Upper lobe of left lung (tissue), 4 donors: ENCODE measurements around the gene SNCAIP.

ENCODE experiments used
- CTCF ChIP-seq, 6 experiments: fragments of 450-650 bp in 4 of 6; fragments of 200-600 bp in 2 of 6; sonication (generic) in 2 of 6; IDR thresholded peaks; one replicate each; pipeline ENCODE4 v1.5.1; 2016 to 2019; ENCODE audit warnings: antibody characterized with exemption in 6 of 6
- POLR2AphosphoS5 ChIP-seq, 2 donors: sonication (generic); formaldehyde crosslinking; IDR thresholded peaks; one replicate each; pipeline ENCODE4 v1.5.1; 2017; ENCODE audit warnings: antibody characterized with exemption in 2 of 2

- TF ChIP-seq CTCF (IDR thresholded peaks at IDR 0.05) (no peak), POLR2AphosphoS5 (IDR thresholded peaks at IDR 0.05) (no peak)
Measured at GRCh38 chr5:122363623-122364022, 51.6 kb downstream of the SNCAIP start.
